ENCODE data around the gene ARMC7. TPM values are rescaled to one million over a fixed set of nuclear protein-coding genes. Genes with fewer than 3 reads are reported as not detected.

ARMC7 gene
- total RNA-seq, 4 donors from 2014 or later = 8.2 to 41.1 (median 21.4) TPM

GRCh38 chr17:75094871-75095399, 14.8 kb upstream of the ARMC7 start:
- DNase-seq = no peak
- Histone ChIP-seq H3K27me3 (no peaks in the 10 kb centered on the region), H3K36me3 (peaks cover 0 to 3% (median 1%) of the 10 kb centered on the region in 4 donors), H3K4me1 (peaks cover 26 to 63% (median 53%) of the 10 kb centered on the region in 4 donors), H3K27ac (peak overlapping the region; percentile 85 to 97 (median 93)), H3K4me3 (no peak overlapping the region), H3K9me3 (no peaks in the 10 kb centered on the region)
- 57 to 100% methylated on average over 1 to 12 of the region's 16 CpGs for WGBS, 2 donors (ENCODE audit: low coverage in 1 of 2)
- in situ Hi-C loops (cut with MboI; ENCODE audit: low pct_ligation_motif_present in 1 of 4, low pct_unique_long_range_greater_than_20kb in 1 of 4, low sequenced_read_pairs in 3 of 4) = no loop called here
- intact Hi-C loops (cut with DNase I; ENCODE audit: low total_unique reads) = no loop called here
- TF ChIP-seq POLR2A (IDR thresholded peaks at IDR 0.05) (peak; percentile 39), EP300 (IDR thresholded peaks at IDR 0.05; ENCODE audit: low read depth) (no peak), POLR2AphosphoS5 (IDR thresholded peaks at IDR 0.05) (no peak), CTCF (IDR thresholded peaks at IDR 0.05) (no peak)

GRCh38 chr17:75096082-75096625, 13.6 kb upstream of the ARMC7 start:
- H3K27ac ChIP-seq = peak overlapping the region; percentile 85 to 97 (median 93)

GRCh38 chr17:75097865-75098264, 11.9 kb upstream of the ARMC7 start:
- Histone ChIP-seq H3K27me3 (no peaks in the 10 kb centered on the region), H3K9me3 (no peaks in the 10 kb centered on the region), H3K4me1 (peaks cover 14 to 35% (median 28%) of the 10 kb centered on the region in 4 donors), H3K36me3 (peaks cover 0 to 3% (median 1%) of the 10 kb centered on the region in 4 donors), H3K27ac (no peak overlapping the region), H3K4me3 (no peak overlapping the region)
- intact Hi-C loops (cut with DNase I; ENCODE audit: low total_unique reads) (no loop called here), in situ Hi-C loops (cut with MboI; ENCODE audit: low pct_ligation_motif_present in 1 of 4, low pct_unique_long_range_greater_than_20kb in 1 of 4, low sequenced_read_pairs in 3 of 4) (no loop called here)
- no peak for DNase-seq
- WGBS, 2 donors (ENCODE audit: low coverage in 1 of 2) = 96% methylated on average over 7 of the region's 7 CpGs; no CpG with 5 or more reads in 1 of the 2 donors
- no peak for TF ChIP-seq POLR2A (IDR thresholded peaks at IDR 0.05)
- TF ChIP-seq CTCF (IDR thresholded peaks at IDR 0.05) = no peak
- no peak for TF ChIP-seq EP300 (IDR thresholded peaks at IDR 0.05; ENCODE audit: low read depth)
- no peak for TF ChIP-seq POLR2AphosphoS5 (IDR thresholded peaks at IDR 0.05)

More at GRCh38 chr17:75096082-75096625, 13.6 kb upstream of the ARMC7 start:
- H3K4me3 ChIP-seq = no peak overlapping the region
- H3K27me3 ChIP-seq = no peaks in the 10 kb centered on the region
- in situ Hi-C loops (cut with MboI; ENCODE audit: low pct_ligation_motif_present in 1 of 4, low pct_unique_long_range_greater_than_20kb in 1 of 4, low sequenced_read_pairs in 3 of 4) = no loop called here
- intact Hi-C loops (cut with DNase I; ENCODE audit: low total_unique reads) = no loop called here
- peaks cover 0 to 3% (median 1%) of the 10 kb centered on the region in 4 donors for H3K36me3 ChIP-seq
- DNase-seq = peak; percentile 88
- no peaks in the 10 kb centered on the region for H3K9me3 ChIP-seq
- peaks cover 23 to 51% (median 44%) of the 10 kb centered on the region in 4 donors for H3K4me1 ChIP-seq
- TF ChIP-seq CTCF (IDR thresholded peaks at IDR 0.05) (no peak), EP300 (IDR thresholded peaks at IDR 0.05; ENCODE audit: low read depth) (peak; percentile 48), POLR2AphosphoS5 (IDR thresholded peaks at IDR 0.05) (peak; percentile 24 to 86 (median 74)), POLR2A (IDR thresholded peaks at IDR 0.05) (peak; percentile 54)
- WGBS, 2 donors (ENCODE audit: low coverage in 1 of 2) = 29 to 63% methylated on average over 2 to 12 of the region's 14 CpGs

GRCh38 chr17:75098861-75099260, 10.9 kb upstream of the ARMC7 start:
- WGBS, 2 donors (ENCODE audit: low coverage in 1 of 2) = 75 to 81% methylated on average over 4 to 7 of the region's 7 CpGs
- DNase-seq = no peak
- peaks cover 0 to 3% (median 1%) of the 10 kb centered on the region in 4 donors for H3K36me3 ChIP-seq
- no peaks in the 10 kb centered on the region for H3K27me3 ChIP-seq
- H3K27ac ChIP-seq = no peak overlapping the region
- peaks cover 7 to 26% (median 20%) of the 10 kb centered on the region in 4 donors for H3K4me1 ChIP-seq
- in situ Hi-C loops (cut with MboI; ENCODE audit: low pct_ligation_motif_present in 1 of 4, low pct_unique_long_range_greater_than_20kb in 1 of 4, low sequenced_read_pairs in 3 of 4) (no loop called here), intact Hi-C loops (cut with DNase I; ENCODE audit: low total_unique reads) (no loop called here)
- H3K4me3 ChIP-seq = no peak overlapping the region
- H3K9me3 ChIP-seq = no peaks in the 10 kb centered on the region
- TF ChIP-seq POLR2AphosphoS5 (IDR thresholded peaks at IDR 0.05) (no peak), EP300 (IDR thresholded peaks at IDR 0.05; ENCODE audit: low read depth) (no peak), POLR2A (IDR thresholded peaks at IDR 0.05) (no peak), CTCF (IDR thresholded peaks at IDR 0.05) (no peak)
